Measurements from ENCODE around the gene CACNA1H.
"Not testable (repeated sequence)": the region's sequence is repeated elsewhere in the genome, so short reads cannot be mapped to it uniquely, and the experiment has no call there.

The CACNA1H gene

DNA sequence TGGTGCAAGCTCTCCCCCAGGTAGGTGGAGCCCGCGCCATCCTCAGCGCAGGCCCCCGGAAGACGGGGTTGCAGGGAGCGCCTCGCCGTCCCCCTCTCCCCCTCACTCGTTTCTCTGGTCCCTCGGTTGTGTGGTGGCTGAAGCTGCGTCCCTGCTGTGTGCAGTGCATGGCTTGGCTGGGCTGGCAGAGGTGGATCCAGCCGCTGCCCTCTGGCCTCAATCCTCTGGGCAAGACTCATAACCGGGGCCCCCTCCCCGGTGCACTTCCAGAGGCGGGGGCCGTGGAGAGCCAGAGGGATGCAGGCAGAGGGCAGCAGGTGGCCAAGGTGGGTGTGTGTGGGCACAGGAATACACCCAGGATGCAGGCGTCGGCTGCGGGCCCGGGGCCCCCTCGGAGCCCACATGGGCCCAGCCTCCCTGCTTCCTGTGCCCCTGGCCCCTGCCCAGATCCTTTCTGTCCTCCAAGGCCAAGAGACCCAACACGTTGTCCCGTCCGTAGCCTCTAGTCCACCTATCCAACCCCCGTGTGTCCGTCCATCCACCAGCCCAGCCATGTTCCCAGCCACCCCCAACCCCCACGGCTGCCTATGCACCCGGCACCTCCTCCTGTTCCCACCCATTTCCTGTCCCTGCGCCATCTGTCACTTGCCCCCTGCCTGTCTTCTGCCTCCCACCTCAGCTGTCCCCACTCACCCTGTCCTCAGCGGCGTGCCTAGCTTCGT, 62.8 kb downstream of the CACNA1H start:
- DNase-seq: no peak

DNA sequence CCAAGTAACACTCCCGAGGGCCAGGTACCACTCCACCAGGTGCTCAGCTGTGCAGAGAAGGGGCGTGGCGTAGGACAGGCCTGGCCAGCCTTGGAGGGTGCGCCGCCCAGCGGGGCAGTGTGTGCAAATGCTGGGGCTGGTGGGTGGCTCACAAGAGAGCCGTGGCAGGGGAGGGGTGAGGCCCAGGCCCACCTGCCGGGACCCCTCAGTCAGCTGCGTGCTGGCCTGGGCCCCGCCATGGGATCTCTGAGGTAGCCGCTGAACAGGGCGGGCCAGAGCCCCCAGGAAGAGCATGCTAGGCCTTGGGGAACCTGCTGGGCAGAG, 63.4 kb downstream of the CACNA1H start:
- DNase-seq: no peak

DNA sequence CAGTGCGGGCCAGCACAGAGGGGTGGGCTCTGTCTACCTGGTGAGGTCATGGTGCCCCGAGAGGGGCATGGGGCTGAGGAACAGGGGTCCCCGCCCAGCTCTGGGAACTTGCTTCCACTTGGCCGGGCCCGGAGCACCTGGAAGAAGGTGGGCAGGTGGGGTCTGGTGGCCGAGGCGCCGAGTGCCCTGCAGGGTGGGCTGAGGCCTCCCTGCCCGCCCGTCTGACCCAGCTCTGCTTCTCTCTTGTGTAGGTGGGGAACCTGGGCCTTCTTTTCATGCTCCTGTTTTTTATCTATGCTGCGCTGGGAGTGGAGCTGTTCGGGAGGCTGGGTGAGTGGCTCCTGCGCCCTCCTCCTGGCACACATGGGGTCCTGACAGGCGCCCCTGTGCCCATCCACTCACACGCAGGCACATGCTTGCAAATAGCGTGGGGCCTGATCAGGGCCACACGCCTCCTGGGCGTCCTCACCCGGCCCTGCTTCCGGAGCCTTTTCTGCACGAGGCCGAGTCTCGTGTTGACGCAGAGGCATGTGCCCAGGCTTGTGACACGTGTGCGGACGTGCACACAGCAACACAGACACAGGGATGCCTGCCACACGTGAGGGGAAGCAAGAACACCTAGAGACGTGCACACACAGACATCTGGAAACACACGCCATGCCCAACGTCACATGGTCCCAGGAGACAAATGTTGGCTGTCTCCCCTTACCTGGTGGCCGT, 63.9 kb downstream of the CACNA1H start:
- DNase-seq: no peak

DNA sequence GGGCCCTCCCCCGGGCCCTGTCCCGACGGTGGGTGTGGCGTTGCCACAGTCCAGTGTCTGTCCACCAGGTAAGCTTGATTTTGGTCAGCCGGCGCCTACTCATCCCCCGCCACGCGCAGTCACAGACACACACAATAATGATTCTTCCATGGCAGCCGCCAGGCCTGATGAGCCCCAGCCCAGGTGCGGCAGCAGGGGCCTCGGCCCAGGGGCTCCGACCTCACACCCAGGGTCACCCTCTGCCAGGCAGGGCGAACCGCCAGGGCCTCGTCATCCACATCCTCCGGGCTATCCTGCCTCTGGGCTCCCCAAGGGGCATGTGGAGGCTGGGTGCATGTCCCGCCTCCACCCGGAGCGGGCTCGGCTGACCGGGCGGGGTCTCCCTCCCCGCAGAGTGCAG, 64.6 kb downstream of the CACNA1H start:
- DNase-seq: no peak

DNA sequence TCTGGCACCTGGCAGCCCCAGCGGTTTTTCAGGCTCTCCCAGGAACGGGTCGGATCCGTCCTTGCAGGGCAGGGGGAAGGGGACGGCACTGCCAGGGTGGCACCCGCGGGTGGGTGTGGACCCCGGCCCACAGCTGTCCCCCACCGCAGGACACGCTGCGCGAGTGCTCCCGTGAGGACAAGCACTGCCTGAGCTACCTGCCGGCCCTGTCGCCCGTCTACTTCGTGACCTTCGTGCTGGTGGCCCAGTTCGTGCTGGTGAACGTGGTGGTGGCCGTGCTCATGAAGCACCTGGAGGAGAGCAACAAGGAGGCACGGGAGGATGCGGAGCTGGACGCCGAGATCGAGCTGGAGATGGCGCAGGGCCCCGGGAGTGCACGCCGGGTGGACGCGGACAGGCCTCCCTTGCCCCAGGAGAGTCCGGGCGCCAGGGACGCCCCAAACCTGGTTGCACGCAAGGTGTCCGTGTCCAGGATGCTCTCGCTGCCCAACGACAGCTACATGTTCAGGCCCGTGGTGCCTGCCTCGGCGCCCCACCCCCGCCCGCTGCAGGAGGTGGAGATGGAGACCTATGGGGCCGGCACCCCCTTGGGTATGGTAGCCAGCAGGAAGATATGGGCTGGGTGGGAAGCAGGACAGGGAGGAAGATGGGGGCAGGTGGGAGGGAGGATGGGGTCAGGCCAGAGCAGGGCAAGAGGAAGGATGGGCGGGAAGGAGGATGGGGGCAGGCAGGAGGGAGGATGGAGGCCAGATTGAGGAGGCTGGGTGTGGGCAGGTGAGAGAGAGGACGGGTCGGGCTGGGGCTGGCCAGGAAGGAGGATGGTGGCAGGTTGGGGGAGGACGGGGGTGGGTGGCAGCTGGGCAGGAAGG, 65.4 kb downstream of the CACNA1H start:
- DNase-seq: no peak

DNA sequence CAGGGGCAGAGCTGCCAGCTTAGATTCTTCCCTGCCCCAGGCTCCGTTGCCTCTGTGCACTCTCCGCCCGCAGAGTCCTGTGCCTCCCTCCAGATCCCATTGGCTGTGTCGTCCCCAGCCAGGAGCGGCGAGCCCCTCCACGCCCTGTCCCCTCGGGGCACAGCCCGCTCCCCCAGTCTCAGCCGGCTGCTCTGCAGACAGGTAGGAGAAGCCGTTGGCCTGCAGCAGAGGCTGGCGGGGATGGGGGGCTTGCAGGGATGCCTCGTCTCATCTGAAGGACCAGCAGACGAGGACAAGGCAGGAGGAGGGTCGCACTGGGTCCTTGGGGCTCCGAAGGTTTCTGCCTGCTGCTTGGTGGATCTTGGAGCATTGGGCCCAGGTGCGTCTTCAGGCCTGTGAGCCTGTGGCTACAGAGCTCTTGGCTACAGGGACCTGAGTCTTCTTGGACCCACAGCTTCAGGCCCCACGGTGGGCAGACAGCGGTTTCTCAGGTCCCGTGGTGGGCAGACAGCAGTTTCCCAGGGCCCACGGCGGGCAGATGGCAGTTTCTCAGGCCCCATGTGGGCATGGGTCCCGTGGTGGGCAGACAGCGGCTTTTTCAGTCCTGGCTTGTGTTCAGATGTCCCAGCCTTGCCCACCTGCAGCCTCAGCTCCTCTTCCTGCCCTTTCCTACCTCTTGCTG, 66.2 kb downstream of the CACNA1H start:
- DNase-seq: no peak

DNA sequence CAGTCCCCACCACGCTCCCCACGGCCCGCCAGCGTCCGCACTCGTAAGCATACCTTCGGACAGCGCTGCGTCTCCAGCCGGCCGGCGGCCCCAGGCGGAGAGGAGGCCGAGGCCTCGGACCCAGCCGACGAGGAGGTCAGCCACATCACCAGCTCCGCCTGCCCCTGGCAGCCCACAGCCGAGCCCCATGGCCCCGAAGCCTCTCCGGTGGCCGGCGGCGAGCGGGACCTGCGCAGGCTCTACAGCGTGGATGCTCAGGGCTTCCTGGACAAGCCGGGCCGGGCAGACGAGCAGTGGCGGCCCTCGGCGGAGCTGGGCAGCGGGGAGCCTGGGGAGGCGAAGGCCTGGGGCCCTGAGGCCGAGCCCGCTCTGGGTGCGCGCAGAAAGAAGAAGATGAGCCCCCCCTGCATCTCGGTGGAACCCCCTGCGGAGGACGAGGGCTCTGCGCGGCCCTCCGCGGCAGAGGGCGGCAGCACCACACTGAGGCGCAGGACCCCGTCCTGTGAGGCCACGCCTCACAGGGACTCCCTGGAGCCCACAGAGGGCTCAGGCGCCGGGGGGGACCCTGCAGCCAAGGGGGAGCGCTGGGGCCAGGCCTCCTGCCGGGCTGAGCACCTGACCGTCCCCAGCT, 67.3 kb downstream of the CACNA1H start:
- no peak for DNase-seq

DNA sequence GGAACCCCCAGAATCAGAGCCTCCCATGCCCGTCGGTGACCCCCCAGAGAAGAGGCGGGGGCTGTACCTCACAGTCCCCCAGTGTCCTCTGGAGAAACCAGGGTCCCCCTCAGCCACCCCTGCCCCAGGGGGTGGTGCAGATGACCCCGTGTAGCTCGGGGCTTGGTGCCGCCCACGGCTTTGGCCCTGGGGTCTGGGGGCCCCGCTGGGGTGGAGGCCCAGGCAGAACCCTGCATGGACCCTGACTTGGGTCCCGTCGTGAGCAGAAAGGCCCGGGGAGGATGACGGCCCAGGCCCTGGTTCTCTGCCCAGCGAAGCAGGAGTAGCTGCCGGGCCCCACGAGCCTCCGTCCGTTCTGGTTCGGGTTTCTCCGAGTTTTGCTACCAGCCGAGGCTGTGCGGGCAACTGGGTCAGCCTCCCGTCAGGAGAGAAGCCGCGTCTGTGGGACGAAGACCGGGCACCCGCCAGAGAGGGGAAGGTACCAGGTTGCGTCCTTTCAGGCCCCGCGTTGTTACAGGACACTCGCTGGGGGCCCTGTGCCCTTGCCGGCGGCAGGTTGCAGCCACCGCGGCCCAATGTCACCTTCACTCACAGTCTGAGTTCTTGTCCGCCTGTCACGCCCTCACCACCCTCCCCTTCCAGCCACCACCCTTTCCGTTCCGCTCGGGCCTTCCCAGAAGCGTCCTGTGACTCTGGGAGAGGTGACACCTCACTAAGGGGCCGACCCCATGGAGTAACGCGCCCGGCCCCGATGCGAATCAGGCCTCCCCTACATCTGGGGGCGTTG, 68.1 kb downstream of the CACNA1H start:
- no peak for DNase-seq

DNA sequence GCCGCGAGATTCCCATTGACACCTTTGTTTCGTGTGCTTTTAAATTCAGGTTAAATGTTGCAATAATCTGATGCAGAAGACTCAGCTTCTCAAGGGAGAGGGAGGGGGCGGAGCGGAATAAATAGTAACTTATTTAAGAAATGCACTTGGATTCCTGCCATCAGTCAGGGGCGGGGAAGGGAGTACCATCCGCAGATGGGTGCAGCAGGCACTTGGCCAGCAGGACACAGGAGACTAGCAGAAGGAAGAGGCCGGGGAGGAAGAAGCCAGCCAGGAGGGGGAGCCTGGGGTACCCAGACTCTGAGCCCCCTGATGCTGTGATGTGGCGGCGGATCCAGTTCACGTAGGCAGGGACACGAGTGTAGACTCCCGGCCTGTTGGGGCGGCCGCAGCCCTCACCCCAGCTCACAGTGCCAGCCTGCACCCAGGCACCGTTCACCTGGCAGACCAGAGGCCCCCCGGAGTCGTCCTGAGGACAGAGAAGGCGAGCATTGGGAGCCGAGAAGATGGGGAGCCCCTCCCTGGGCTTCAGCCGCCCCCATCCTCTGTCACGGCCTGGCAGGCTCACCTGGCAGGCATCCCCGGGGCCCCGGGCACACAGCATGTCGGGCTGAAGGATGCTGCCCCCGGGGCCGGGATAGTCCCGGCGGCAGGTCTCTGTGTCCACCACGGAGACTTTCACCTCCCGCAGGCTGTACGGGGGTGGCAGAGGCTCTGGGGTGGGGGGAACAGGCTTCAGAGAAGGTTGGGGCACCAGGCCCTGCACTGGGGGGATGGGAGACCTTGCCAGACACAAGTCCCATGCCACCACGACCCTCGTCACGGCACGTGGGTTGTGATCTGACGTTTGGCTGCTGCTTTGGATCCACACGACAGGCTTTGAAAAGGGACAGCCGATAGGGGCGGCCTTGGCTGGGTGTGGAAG, 69.0 kb downstream of the CACNA1H start:
- DNase-seq: no peak

DNA sequence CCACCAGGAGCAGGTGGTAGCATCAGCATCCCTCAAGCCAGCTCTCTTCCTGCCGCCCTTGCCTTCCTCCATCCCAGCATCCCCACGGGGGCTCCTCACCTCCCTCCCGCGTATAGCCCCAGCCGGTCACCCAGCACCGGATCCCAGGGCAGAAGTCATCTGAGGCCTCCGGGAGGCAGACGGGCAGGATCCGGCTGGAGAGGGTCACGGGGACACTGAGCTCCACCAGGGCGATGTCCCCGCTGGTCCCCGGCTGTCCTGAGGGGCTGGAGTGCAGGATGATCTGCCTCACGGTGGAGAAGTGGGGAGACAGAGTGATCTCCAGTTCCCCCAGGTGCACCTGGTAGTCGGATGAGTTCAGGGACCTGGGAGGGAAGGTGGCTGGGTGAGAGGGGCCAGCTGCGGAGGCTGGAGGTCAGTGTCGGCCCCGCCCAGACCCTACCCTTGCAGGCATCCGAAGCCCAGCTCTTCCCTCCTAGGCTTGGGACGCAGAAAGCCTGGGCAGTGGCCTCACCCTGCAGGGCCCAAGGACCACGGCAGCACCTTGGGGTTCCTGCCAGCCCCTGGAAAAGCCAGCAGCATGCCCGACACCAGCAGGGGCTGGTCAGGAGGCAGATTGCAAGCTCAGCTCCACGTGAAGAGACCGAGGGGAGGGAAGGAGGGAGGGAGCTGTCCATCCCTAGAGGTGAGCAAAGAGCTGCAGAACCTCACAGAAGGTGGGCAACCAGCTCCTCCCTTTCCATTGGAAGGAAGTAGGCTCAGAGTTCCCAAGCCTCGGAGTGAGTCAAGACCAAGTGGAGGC, 69.8 kb downstream of the CACNA1H start:
- no peak for DNase-seq

DNA sequence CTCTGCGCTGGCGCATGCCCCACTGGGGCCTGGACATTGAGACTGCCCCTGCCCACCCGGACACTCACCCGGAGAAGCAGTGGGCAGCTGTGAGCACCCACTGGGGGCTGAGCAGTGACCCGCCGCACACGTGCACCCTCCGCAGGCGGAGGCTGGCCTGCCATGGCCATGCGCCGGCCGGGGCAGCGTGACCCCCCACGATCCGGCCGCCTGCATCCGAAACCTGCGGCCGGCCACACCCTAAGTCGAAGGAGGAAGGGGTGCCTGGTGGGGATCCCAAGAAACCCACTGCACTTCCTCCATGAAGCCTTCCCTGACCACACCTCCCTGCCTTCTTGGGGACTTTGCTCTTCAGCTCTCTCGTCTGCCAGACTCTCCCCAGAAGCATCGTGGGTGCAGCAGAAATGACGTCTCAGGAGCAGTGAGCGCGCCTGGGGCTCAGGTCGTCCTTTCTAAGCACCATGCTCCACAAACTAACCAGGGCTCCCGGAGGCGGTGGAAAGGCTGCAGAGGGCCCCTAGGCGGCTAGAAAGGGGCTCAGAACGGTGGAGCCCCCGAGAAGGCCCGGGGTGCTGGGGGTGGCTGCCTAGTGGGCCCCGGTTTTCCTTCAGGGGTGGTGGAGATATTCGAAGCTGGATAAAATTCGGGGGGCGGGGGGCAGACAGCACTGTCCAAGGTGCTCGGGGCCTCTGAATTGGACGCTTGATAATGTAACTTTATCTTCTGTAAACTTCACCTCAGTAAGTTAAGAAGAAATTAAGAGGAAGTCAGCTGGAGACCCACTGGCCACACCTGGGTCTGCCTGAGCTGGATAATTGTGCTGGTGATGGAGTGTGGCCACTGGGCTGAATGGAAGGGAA, 70.7 kb downstream of the CACNA1H start:
- no peak for DNase-seq

DNA sequence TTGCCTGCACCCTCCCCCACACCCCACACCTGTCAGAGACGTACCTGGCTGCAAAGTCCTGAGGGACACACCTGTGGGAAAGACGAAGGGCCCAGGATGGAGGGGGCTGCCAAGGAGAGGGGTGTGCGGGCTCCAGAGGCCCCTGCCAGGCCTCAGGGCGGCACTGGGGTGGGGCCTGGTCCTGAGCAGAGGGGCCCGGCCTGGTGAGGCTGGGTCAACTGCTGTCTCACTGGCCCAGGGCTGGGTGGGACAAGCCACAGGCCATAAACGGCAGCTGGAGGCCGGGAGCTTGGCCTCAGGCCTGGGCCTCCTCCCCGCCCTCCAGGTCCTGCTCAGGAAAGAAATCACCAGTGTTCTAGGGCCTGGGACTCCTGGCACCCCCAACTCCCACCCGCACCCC, 71.7 kb downstream of the CACNA1H start:
- DNase-seq: no peak

DNA sequence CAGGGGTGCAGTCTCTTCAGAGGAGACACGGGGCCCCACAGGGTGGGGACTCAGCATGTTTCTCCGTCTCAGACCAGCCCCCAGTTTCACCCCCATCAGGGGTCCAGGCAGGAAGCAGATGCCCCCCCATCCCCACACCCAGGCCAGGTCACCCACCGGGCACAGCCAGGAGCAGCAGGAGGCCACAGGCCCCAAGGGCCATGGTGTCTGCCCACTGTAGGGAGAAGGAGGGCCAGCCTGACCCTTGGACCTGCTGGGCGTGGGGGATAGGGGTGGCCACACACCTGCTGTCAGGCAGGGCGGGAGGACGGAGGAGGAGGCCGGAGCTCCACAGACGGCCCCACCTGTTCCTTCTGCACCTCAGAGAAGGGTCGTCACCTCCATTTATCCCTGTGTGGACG, 72.1 kb downstream of the CACNA1H start, which contains the start of gene TPSG1:
Gene TPSG1, minus strand, starts transcription at position 218 of the 401 bp plus-strand sequence. Its CDS starts 16 bp downstream, at position 202.
- DNase-seq: no peak

DNA sequence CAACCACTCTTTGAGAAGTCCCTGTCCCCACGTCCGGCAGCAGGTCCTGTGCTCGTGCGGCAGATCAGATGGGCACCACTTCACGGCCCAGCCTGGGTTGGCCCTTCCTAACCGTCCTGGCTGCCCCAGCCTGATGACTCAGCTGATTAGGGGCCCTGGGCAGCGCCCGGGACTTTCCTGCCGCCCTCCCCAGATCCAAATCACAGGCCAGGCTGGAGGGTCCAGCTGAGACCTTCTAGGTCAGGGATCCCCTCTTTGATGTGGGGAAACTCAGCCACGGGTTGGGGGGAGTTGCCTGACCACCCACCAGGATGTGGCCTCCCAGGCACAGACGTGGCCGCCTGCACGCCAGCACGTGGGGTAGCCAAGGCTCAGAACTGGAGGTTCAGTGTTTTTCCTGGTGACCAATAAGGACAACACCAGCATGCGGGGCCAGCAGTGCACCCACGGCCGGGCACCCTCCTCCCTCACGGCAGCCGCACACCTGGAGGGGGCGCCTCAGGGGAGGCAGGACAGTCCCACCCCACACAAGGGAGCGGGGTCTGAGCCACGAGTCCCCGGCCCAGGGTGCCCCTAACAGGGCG, 72.9 kb downstream of the CACNA1H start:
- not testable (repeated sequence) for DNase-seq

DNA sequence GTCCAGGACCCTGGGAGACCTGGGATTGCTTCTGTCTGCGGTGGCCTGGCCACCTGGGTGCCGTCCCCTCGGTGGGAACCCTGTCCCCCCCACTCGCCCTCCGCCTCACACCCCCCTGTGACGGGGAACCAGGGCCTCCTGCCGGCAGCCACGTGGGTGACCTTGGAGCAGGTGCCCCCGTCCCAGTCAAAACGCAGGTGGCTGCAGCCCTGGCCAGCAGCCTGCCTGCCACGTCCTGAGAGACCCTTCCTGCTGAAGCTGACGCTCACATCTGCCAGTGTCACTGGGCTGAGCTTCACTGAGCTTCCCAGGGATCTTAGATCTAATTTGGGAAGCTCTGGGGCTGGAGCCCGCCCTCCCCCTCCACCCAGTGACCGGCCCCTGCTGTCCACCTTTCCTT, 73.8 kb downstream of the CACNA1H start:
- not testable (repeated sequence) for DNase-seq

DNA sequence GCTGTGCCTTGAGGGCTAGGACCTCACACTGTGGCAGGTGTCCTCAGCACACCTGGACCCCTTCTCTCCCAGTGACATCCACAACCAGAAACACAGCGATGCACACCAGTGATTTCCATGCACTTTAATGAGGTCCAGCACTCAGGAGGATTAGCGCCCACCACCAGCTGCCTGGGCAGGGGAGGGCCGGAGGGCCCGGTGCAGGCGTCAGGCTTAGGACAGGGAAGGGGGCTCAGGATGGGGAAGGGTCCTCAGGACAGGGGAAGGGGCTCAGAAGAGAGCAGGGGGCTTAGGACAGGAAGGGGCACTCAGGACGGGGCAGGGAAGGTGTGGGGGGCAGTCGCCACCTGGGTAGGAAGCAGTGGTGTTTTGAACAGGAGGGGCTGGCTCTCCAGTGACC, 75.3 kb downstream of the CACNA1H start:
- not testable (repeated sequence) for DNase-seq

DNA sequence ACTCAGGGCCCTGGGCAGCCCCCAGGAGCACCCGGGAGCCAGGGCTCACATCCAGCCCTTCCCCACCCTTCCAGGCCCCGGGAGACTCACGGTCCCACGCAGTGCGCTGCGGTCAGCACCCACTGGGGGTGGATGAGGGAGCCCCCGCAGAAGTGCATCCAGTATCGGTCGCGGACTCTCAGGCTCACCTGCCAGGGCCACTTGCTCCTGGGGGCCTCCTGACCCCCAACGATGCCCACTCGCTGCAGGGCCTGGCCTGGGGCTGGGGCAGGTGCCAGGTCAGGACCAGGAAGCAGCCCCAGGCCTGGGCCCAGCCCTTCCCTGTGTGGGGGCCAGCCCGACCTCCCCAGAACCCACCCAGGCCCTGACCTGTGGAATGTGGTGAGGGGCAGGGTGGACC, 76.6 kb downstream of the CACNA1H start:
- not testable (repeated sequence) for DNase-seq

DNA sequence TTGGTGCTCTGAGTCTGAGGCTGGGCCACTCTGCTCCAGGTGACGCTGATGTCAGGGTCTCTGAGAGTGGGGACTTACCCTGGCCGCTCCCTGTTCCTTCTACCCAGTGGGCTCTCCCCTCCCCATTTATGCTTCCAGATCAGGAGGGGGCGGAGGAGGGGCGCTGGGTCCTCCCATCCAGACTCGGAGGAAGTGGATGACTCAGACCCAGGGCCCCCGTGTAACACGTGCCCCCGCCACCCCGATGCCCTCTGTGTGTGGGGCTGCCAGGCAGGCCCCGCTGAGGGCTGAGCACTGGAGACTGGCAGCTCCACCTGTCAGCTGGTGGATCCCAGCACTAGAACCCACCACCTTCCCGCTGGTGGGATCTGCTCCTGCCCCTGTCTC, 77.2 kb downstream of the CACNA1H start, which contains the start of gene TPSB2:
Gene TPSB2, minus strand, starts transcription at position 101 of the 387 bp plus-strand sequence. CDS start 233 bp downstream, outside the sequence.
- DNase-seq: not testable (repeated sequence)

Measured in NK-92 treated with Interleukin-12 subunit alpha and Interleukin-12 subunit beta, amount 100 ng/mL, for 24 hours (cell line).